SKM-1 treated with dmso at 0.1 percent for 144 hours (cell line): ENCODE data around the gene RPL15.
A peak's percentile ranks its signal among the peaks of the same experiment; 100 is the strongest.
"Not testable (repeated sequence)": the region's sequence is repeated elsewhere in the genome, so short reads cannot be mapped to it uniquely, and the experiment has no call there.

Source experiments
- DNase-seq: peaks from one replicate; lab custom pipeline; 2025; ENCODE audit not compliant: unreplicated experiment; lab: John Stamatoyannopoulos, UW

RPL15 gene

DNA sequence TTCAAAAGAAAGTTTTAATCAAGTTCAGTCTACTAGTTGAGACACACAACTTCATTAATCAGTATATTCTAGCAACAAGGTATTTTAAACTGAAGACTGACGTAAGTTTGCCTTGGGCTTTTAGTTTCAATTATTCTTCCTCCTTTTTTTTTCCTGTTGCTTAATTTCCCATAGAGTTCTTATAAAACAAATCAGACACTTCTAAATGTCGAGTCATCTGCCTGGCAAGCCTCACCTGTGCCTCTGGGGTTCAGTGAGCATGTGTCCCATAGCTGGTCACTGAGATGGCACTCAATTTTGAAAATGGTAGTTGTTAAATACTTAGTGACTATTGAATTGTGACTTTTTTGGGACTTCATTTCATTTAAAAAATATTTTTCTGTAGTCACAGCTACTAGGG is 27.5 kb upstream of the RPL15 start:
- DNase-seq = no peak

DNA sequence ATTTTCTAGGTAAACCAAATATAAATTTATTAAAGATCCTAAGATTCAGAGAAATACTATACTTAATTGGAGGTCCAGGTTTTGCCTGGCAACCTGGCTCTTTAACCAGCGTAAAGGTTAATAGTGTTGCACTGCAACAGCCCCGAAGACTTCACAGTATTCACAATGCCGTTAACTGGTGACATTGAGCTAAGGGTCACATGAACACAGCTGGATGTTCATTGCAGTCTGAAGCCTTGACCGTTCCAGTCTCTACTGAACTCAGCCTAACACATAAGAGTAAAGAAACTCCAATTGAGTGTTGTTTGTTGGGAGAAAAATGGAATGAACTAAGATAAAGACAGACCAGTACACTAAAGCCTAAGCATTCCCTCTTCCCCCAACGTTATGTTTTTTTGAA is 27.0 kb upstream of the RPL15 start:
- DNase-seq = no peak

DNA sequence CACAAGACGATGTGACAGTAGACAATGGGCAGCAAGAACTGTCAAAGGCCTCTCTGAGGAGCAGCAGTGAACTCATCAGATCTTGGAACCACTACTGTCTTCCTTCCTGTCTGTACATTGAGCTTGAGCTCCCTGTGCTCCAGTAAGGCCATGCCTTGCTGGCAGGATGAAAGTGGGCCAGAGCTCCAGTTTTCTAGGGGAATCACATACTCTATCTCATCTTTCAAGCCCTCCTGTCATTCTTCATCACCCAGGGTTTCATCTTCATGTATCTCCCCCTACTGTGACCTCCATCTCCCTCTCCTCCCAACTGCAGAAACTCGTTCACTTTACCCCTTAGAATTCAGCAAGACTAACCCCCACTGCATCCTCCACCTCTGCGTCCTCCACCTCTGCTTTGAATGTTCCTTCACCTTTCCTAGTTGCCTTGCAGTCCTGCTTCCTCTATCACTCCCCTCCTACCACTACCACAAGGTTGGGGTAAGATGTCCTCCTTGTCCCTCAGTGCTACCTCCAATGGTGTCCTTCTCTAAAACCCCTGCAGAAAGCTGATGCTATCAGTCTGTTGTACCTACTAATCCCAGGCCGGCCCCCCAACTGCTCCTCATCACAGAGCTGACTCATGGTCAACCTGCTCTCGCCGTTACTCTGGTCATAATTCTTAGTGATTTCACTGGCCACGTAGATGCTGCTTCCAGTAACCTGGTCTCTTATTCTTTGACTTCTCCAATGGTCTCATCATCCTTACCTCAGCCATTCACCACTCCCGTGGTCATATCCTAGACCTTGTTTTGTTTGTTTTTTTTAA is 22.5 kb upstream of the RPL15 start:
- DNase-seq = no peak

DNA sequence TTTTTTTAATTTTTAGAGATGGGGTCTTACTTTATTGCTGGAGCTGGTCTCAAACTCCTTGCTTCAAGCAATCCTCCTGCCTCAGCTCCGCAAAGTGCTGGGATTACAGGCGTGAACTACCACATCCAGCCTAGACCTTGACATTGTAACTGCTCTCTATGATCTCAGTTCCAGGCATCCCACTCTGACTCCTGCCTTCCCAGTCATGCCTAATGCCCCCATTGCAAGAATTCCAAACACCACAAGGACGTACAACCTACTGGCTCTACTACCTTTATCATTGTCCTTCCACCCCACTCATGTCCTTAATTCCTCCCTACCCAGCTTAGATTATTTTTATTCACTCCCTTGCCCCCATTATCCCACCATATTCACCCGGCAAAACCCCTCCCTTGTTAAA is 21.8 kb upstream of the RPL15 start:
- DNase-seq = no peak

DNA sequence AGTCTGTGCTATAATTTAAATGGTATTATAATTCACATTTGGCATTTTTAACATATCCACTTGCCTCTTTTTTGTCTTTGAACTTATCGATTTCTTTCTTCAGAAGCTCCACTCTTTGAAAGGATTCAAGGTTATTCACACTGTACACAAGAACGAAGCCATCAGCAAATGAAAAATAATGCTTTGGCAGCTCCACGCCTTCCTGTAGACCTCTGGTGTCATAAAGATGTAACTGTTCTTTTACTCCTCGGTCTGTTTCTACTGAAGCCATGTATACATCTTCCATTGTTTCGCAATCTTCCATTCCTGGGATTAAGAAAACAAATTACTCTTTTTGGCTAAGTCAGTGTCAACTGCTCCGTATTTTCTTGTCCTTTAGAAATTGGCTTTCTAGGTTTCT is 16.2 kb upstream of the RPL15 start:
- no peak for DNase-seq

DNA sequence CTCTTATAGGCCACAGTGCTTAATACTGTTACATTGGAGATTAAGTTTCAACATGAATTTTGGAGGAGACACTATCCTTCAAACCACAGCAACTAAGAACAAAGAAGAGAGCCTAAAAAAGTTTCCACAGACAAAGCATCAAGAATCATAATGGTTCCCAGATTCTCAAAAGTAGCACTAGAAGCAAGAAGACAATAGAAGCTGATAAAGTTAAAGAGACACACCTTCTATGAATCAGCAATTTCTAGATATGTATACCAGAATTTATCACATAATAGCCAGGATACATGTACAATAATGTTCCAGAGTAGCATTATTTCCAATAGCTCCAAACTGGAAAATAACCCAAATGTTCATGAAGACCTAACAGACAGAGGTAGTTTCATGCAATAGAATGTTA is 12.4 kb upstream of the RPL15 start:
- no peak for DNase-seq

DNA sequence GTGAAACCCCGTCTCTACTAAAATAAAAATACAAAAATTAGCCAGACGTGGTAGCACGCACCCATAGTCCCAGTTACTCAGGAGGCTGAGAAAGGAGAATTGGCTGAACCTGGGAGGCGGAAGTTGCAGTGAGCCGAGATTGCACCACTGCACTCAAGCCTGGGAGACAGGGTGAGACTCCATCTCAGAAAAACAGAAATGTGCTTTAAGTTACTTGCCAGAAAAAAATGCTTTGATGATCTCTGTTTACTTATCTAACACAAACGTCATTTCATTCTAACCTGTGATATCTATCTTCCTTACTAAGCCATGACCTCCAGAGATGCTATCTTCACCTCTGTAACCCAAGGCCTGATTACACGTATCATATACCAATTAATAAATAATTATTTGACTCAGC is 7.6 kb upstream of the RPL15 start:
- DNase-seq = no peak

DNA sequence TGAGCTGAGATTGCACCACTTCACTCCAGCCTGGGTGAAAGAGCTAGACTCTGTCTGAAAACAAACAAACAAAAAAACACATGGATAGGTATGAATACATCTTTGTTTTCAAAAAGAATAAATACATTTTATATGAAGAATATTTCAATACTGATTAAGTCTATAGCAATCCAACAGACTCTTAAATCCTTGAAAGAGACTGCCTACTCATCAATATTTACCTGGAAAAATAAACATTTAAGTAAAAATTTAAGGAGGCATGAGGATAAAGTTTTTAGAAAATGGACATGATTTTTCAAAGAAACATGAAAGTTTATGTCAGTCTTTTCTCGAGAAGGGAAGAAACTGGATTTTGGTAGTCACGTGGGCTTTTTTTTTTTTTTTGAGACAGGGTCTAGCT is 5.5 kb upstream of the RPL15 start:
- DNase-seq = no peak

DNA sequence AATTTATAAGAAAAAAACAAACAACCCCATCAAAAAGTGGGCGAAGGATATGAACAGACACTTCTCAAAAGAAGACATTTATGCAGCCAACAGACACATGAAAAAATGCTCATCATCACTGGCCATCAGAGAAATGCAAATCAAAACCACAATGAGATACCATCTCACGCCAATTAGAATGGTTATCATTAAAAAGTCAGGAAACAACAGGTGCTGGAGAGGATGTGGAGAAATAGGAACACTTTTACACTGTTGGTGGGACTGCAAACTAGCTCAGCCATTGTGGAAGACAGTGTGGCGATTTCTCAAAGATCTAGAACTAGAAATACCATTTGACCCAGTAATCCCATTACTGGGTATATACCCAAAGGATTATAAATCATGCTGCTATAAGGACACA is 4.6 kb upstream of the RPL15 start:
- not testable (repeated sequence) for DNase-seq

DNA sequence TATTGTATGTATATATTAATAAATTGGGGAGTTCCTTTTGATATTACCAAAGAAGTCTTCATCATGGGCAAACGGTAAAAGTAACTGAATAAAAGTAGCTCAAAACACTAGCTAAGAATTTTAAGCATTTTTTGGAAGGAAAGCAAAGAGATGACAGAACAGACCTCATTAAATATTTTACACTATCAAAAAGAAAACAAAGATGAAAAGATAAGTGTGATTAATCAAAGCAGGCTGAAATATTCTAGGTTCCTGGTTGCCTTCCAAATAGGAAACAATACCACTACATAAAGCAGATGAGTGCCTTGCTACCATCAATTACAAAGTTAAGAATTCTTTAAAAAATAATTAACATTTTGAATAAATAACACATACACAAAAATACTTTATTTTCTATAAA is 3.8 kb upstream of the RPL15 start:
- no peak for DNase-seq

DNA sequence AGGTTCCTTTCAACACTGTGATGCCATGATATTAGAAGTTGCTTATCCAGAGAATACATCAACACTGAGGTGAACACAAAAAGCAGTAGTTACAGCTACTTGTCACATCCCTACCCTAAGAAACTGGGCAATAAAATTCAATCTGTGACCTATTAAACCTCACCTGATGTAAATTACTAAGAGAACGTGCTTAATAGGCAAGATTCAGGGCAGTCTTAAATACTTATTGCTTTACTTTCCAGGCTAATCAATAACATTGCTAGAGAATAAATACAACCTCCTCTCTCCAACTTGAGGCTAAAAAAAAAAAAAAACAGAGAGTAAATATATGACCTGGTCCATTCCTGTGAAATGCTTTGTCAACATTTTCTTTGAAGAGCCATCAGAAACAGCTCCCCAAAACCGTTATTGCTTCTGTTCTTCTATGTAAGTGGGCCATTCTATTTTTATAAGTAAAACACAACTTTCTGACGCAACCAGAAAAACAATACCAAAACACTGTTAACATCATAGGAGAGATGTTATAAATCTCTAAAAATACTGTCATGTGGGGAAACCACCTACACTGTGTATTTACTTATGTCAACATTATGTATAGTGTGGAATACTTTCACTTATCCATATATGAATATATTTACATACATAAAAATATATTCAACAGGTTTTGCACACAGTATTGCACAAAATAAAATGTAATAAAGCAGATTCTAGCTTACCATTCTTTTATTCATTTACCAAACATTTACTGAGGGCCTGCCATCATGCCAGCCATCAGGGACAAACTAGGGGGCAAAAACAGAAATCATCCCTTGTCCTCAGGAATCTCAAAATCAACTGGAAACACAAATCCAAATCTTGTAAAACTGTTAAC is 2.8 kb upstream of the RPL15 start:
- no peak for DNase-seq

DNA sequence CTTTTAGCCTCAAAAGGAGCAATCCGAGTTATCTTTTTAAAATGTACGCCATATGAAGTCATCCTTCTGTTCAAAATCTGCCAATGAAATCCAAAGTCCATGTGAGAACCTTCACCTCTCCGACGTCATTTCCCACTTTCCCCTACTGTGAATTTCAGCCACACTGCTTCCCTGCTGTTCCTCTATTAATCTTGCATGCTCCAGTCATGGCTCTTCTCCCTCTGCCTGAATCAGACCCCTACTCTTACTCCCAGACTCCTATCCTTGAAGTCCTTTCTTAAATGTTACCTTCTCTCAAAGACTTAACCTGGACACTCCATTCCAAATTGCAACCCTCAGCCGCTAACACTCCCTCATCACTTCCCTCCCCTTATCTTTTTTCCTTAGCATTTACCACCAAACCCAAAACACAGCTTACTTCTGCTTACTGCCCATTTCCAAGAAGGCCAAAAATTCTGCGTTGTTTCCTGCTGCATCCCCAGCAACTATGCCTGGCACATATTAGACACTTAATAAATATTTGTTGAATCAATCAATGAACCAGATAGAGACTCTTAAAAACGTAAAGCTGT is 1.3 kb upstream of the RPL15 start:
- peak; percentile 49 for DNase-seq

DNA sequence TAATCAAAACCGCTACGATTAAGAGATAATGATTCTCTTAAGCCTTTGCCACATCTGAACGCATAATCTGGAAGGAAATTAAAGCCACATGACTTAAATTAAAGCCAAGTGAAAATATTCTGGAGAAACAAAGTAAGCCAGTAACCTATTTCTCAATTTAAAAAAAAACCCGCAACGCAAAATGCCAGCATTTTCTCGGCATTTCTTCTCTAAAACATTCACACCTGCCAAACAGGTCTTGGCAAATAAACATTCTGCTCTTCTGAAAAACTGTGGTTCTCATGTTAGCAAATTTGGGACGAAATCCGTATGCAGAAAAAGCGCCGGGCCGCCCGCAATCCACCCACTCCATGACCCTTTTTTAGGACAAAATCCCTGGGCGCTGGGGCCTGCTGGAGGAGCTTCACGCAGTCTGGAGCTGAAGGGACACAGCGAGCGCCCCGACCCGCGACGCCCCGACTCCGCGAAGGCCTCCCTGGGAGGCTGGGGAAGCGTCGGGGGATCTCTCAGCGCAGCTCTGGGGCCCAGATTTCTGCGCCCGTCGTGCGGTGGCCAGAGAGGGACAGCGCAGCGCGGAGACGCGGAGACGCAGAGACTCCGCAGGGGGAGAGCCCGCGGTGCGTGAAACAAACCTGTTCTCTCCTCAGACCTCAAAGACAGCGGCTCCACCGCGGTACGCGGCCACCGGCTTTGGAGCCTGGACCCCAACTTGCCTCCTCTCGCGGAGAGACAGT is 613 bp upstream of the RPL15 start:
- DNase-seq = peak; percentile 62

DNA sequence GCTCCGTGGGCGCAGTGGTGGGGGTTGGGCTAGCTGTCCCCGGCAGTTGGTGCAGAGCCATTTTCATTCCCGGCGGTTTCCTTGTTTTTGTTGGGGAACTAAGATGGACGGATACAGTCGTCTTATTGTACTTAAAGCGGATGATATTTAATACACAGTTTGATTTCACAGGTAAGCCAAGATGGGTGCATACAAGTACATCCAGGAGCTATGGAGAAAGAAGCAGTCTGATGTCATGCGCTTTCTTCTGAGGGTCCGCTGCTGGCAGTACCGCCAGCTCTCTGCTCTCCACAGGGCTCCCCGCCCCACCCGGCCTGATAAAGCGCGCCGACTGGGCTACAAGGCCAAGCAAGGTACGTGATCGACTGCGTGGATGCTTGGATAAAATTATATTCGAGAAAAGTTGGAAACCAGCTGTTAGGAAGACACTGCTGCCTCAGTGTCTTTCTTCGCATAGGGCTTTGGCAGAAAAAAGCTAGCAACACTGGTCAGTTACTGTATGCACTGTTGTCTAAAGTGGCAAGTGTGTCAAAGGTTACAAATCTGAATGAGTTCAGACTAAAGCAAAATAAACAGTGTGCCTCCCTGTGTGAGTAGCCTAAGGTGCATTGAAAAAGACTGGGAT is 859 bp downstream of the RPL15 start:
- peak; percentile 42 for DNase-seq

DNA sequence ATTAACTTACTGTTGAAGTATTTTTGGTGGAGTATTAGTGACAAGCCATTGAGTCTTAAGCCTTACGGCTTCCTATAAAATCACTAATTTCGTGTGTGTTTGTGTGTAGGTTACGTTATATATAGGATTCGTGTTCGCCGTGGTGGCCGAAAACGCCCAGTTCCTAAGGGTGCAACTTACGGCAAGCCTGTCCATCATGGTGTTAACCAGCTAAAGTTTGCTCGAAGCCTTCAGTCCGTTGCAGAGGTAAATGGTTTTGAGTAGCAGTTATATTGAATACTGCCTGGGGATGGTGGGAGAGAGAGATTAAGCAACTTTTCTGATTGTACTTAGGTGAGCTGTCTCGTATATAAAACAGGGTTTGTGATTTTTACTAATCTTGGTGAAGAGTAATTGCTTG is 1.4 kb downstream of the RPL15 start:
- DNase-seq = not testable (repeated sequence)

DNA sequence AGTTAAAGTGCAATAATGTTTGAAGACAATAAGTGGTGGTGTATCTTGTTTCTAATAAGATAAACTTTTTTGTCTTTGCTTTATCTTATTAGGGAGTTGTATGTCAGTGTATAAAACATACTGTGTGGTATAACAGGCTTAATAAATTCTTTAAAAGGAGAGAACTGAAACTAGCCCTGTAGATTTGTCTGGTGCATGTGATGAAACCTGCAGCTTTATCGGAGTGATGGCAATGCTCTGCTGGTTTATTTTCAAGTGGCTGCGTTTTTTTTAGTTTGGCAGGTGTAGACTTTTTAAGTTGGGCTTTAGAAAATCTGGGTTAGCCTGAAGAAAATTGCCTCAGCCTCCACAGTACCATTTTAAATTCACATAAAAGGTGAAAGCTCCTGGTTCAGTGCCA is 2.7 kb downstream of the RPL15 start:
- no peak for DNase-seq

DNA sequence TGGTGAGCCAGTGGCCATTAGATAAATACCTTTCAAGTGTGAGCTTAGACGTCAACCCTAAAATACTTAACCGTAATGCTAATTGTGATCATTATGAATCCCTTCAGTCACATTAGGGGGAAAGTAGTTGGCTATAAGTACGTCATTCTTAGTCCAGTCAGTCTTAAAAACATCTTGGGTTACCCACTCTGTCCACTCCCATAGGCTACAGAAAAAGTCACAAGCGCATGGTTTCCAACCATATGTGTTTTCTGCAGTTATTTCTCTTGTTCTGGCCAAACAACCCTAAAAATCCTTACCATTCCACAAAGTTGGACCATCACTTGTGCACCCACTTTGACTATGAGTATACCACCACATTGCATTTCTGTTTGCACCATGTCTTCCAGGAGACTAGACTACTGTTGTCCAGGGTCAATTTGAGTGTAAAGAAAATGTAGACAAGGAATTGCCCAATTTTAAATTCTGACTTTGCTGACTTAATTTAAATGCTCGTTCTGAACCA is 3.3 kb downstream of the RPL15 start:
- no peak for DNase-seq

DNA sequence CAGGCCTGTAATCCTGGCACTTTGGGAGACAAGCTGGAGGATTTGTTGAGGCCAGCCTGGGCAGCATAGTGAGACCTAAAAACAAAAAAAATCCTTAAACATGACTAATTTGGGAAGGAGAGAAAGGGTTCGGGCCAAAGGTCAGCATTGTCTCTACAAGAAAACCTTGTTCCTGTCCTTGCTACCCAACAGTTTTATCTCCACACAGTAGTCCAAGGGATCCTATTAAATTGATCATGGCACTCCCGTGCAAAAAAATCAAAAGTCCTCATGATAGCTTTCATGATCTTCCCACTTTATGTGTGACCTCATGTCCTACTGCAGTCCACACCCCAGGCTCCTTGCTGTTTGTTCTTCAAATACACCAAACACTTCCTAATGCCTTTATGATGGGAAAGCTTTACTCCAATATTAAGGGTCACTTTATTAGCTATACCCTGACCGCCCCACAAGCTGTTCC is 4.2 kb downstream of the RPL15 start:
- no peak for DNase-seq

DNA sequence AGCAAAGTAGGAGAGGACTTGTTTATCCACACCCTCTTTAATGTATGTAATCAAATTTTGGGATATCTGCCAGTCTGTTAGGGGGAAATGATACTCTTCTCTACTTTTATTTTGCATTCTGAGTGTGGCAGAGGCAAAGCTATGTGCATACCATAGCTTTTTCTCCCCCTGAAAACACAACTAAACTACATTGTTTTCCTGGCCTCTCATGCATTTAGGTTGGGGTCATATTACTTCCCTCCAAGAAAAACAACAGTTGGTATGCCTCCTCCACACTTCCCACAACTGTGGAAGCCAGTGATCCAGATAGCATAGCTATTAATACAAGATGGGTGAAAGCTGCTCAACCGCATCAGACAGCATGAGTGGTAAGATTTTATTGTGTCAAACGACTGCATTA is 6.9 kb downstream of the RPL15 start:
- no peak for DNase-seq

DNA sequence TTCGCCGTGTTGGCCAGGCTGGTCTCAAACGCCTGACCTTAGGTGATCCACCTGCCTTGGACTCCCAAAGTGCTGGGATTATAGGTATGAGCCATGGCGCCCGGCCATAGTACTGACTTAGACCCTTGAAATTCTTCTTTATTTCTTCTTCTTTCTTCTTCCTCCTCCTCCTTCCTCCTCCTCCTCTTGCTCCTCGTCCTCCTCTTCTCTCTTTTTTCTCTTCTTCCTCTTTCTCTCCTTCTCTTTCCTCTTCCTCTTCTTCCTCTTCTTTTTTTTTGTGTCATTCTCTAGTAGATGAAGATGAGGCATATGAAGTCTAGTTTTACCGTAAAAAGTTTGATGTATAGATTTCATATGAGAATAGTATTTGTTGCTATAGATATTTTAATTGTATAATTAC is 9.3 kb downstream of the RPL15 start:
- no peak for DNase-seq

DNA sequence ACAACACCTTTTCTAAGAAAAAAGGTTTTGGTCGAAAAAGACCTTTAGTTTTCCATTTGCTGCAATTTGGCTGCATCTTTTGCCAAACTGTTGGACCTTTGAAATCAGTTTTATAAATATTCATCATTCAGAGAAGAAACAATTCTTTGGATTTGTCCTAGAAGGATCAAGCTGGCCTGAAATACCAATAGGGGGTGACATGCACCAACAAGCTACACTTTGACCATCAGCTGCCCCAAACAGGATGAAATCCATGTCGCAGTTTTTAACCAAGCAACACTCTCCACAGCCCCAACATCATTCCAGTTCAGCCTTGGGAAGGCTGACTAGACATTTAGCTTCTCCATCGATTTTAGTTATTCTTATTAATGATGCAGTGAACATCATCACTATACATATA is 9.8 kb downstream of the RPL15 start:
- no peak for DNase-seq
